AG10803 (cell line): ENCODE data around the gene BICD1.

ENCODE experiments used
- DNase-seq: peaks from one replicate; pipeline ENCODE4 v3.0.0; 2010; ENCODE audit warnings: low read depth
- H3K4me3 ChIP-seq: 2 replicates; pipeline ENCODE4 v1.5.1; 2011; ENCODE audit warnings: mild to moderate bottlenecking, low read length, control low read depth
- TF ChIP-seq, protein P1 (sequence below): conservative IDR thresholded peaks from 2 replicates; pipeline ENCODE4 v1.5.1; 2011; ENCODE audit warnings: mild to moderate bottlenecking, low read length, control low read depth, inconsistent platforms

BICD1 gene

DNA sequence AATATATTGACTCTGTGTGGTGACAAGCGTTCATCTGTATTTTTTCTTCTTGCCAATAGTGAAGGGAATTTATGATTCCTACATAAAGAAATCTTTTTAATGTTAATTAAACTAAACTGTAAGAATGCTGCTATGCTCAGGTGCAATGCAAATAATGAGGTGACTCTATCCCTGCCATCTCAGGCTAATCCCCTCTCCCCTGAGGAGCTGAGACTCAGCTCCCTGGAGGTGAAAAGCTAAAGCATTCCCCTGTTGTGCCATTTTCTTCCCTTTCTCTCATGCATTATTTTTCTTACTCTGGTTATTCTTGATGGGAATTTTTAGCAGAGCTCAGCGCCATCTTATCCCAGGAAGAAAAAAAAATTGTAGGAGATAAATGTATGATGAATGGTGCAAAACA is 178.8 kb downstream of the BICD1 start:
- no peak for DNase-seq
- TF ChIP-seq, protein P1, sequence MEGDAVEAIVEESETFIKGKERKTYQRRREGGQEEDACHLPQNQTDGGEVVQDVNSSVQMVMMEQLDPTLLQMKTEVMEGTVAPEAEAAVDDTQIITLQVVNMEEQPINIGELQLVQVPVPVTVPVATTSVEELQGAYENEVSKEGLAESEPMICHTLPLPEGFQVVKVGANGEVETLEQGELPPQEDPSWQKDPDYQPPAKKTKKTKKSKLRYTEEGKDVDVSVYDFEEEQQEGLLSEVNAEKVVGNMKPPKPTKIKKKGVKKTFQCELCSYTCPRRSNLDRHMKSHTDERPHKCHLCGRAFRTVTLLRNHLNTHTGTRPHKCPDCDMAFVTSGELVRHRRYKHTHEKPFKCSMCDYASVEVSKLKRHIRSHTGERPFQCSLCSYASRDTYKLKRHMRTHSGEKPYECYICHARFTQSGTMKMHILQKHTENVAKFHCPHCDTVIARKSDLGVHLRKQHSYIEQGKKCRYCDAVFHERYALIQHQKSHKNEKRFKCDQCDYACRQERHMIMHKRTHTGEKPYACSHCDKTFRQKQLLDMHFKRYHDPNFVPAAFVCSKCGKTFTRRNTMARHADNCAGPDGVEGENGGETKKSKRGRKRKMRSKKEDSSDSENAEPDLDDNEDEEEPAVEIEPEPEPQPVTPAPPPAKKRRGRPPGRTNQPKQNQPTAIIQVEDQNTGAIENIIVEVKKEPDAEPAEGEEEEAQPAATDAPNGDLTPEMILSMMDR: no peak

DNA sequence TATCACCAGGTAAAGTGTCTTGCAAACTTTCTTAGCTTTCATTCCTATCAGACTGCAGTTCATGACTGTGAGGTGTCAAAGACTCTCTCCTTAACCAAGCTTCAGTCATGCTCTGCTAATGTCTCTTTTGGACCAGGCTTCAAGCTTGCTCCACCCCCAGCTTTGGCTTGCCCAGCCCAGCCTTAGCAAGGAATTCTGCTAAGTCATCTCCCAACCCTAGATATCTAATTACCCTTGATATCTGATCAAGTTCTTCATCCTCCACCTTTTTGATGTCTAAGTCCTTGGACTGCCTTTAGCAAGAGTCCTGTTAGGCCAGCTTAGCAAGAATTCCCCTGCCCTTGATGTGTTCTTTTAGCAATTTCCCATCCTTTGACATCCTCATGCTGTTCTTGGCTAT is 183.8 kb downstream of the BICD1 start:
- no peak overlapping the region for H3K4me3 ChIP-seq
- peak; percentile 34 for DNase-seq
- TF ChIP-seq, protein P1: no peak

More for the DNA sequence above, 178.8 kb downstream of the BICD1 start:
- H3K4me3 ChIP-seq: no peak overlapping the region

DNA sequence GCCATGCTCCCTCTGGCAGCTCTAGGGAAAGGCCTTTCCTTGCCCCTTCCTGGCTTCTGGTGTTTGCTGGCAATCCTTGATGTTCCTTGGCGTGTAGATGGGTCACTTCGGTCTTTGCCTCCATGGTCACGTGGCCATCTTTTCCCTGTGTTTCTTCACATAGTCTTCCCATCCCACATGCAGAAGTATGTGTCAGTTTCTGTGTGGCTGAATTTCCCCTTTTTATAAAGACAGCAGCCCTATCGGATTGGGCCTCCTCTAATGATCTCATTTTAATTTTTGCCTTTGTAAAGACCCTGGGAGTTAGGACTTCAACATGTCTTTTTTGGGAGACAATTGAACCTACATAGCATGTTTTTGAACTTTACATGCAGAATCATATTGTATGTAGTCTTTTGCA is 185.5 kb downstream of the BICD1 start:
- TF ChIP-seq, protein P1: no peak
- H3K4me3 ChIP-seq: no peak overlapping the region
- no peak for DNase-seq

- no peak for DNase-seq
- no peak overlapping the region for H3K4me3 ChIP-seq
- TF ChIP-seq, protein P1: no peak
These were observed 187.3 kb downstream of the BICD1 start for GRCh38 chr12:32293808-32294419.

DNA sequence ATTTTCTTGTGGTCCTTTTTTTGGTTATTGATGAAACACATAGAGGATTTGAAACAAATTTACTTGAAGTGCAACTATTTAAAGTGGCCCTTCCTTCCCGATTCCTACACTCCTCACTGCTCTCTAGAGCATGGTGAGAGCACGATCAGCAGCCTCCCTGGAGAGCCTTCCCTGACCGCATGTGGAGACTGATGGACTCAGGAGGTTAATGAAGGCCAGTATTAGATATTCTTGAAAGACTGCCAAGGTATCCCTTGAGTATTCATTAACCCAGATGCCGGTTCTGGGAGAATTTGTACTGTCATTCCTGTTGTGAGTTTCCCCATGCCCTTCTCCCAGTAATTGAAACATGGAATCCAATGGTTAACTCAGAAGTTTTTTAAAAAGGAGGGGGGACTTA is 189.9 kb downstream of the BICD1 start:
- no peak overlapping the region for H3K4me3 ChIP-seq
- TF ChIP-seq, protein P1: no peak
- DNase-seq: peak; percentile 24

- peak; percentile 68 for DNase-seq
- H3K4me3 ChIP-seq: no peak overlapping the region
- TF ChIP-seq, protein P1: no peak
These were observed 192.3 kb downstream of the BICD1 start for GRCh38 chr12:32298917-32299316.

- TF ChIP-seq, protein P1: no peak
- H3K4me3 ChIP-seq: no peak overlapping the region
- no peak for DNase-seq
These were observed 194.6 kb downstream of the BICD1 start for GRCh38 chr12:32301216-32301615.
